GM21529 (cell line): ENCODE measurements around the gene SCFD2.
A peak's percentile ranks its signal among the peaks of the same experiment; 100 is the strongest.
"Not testable (repeated sequence)": the region's sequence is repeated elsewhere in the genome, so short reads cannot be mapped to it uniquely, and the experiment has no call there.

Source experiments
- ATAC-seq: cut with Tn5 transposase; IDR thresholded peaks from one replicate; pipeline ENCODE4 v1.9.1; 2021; ENCODE audit not compliant: unreplicated experiment

SCFD2 gene

GRCh38 chr4:53267026-53267425 is 98.8 kb downstream of the SCFD2 start:
- ATAC-seq, result no peak

GRCh38 chr4:53255986-53256385 is 109.9 kb downstream of the SCFD2 start:
- not testable (repeated sequence) for ATAC-seq

- no peak for ATAC-seq
Measured at GRCh38 chr4:53240573-53240972, 125.3 kb downstream of the SCFD2 start.

DNA sequence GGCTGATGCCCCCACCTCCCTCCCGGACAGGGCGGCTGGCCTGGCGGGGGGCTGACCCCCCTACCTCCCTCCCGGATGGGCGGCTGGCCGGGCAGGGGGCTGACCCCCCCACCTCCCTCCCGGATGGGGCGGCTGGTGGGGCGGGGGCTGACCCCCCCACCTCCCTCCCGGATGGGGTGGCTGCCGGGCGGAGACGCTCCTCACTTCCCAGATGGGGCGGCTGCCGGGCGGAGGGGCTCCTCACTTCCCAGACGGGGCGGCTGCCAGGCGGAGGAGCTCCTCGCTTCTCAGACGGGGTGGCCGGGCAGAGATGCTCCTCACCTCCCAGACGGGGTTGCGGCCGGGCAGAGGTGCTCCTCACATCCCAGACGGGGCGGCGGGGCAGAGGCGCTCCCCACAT is 127.5 kb downstream of the SCFD2 start:
- ATAC-seq, result not testable (repeated sequence)

DNA sequence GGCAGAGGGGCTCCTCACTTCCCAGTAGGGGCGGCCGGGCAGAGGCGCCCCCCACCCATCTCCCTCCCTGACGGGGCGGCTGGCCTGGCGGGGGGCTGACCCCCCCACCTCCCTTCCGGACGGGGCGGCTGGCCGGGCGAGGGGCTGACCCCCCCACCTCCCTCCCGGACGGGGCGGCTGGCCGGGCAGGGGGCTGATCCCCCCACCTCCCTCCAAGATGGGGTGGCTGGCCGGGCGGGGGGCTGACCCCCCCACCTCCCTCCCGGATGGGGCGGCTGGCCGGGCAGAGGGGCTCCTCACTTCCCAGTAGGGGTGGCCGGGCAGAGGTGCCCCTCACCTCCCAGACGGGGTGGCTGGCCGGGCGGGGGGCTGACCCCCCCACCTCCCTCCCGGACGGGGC is 128.1 kb downstream of the SCFD2 start:
- not testable (repeated sequence) for ATAC-seq

DNA sequence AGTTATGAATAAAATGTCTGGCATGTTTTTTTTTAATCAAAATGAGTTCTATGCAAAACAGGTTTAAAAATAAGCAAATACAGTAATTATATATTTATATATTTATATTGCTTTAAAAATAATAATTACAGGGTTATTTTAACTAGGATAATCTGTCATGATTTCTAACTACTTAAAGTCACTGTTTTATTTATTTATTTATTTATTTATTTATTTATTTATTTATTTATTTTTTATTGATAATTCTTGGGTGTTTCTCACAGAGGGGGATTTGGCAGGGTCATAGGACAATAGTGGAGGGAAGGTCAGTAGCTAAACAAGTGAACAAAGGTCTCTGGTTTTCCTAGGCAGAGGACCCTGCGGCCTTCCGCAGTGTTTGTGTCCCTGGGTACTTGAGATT is 129.2 kb downstream of the SCFD2 start:
- not testable (repeated sequence) for ATAC-seq

DNA sequence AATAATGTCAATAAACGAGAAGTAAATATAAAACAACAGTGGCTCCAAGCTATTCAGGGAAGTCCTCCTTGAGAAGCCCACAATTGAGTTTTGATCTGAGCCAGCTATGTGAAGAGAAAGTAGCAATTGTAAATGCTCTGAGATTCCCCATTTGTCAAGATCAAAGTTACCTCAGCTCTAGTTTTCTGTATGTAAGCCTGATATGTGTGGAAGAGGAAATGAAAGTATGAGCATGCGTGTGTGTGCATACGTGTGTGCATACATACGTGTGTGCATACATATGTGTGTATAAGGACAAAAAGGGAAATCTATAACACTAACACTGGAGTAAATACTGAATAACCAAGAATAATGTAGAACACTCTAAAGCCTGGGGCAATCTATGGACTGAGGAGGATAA is 130.3 kb downstream of the SCFD2 start:
- peak; percentile 82 for ATAC-seq

DNA sequence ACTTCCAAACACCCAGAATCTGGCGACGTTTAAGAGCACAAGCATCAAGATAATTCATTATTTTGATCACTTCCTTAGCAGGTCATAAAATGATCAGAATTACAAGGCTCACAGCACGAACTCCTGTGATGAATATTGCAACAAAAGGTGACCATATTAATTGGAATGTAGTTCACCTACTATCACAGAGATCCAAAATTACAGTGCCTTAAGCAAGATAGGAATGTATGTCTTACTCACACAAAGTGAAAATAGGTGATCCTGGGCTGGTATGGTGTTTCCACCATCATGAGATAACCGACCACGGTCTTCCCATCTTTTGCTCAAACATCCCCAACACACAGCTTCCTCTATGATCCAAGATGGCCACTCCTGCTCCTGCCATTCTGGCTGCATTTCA is 131.2 kb downstream of the SCFD2 start:
- ATAC-seq, result no peak

DNA sequence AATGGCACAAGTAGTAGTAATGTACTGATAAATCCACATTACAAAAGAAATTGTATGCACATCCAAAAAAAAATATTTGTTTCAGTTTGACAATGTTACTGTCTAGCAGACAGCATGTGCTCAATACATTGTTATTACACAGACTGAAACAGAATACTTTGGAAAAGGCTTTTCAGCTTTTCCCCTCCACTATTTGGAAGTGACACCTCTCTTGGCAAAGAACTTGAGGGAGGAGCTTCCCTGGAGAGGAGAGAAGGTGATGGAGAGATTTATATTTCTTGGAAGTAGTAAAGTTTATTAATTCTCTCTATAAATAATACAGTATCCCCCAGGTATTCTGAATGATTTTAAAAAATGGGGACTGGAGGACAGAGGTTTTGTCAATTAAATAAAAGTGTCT is 131.8 kb downstream of the SCFD2 start:
- ATAC-seq, result no peak

- no peak for ATAC-seq
Measured at GRCh38 chr4:53233114-53233795, 132.6 kb downstream of the SCFD2 start.

GRCh38 chr4:53232371-53232770 is 133.5 kb downstream of the SCFD2 start:
- no peak for ATAC-seq

DNA sequence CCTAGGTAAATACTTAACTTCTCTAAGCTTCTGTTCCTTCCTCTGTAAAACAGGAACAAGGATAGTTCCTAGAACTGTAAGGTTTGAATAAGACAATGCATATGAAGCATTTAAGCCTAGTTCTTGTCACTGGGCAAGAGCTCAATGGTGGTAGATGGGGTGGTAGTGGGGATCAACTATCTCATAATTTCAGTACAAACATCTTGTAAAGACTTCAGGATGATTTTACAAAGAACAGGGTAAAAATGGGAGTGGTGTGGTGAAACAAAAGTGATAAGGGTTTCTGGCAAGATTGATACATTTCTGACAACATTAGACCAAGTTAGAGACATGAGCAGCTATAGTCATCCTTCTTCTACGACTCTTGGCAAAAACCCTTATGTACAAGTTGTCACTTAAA is 137.8 kb downstream of the SCFD2 start:
- ATAC-seq, result no peak

GRCh38 chr4:53227451-53227850 is 138.4 kb downstream of the SCFD2 start:
- ATAC-seq, result no peak

- ATAC-seq, result no peak
Measured at GRCh38 chr4:53221832-53222480, 143.9 kb downstream of the SCFD2 start.

- ATAC-seq, result not testable (repeated sequence)
Measured at GRCh38 chr4:53219148-53219547, 146.7 kb downstream of the SCFD2 start.

DNA sequence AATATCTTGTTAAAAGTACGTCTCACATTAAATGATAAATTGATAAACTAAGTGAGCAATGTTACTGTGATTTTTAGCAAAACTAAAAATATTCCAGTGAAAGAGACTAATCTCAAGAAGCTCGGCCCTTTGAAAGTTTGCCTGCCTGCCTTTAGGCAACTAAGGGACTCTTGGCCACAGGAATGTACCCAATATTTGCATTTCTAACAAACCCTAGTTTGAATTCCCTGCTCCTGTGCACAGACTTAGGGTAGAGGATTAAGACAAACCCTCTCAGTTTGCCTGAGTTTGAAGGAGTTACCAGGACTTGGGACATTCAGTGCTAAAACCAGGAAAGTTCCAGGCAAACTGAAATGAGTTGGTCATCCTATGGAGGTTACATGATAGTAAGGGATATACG is 157.1 kb downstream of the SCFD2 start:
- no peak for ATAC-seq

GRCh38 chr4:53205970-53206369 is 159.9 kb downstream of the SCFD2 start:
- no peak for ATAC-seq

GRCh38 chr4:53199356-53199755 is 166.5 kb downstream of the SCFD2 start:
- no peak for ATAC-seq

- ATAC-seq, result no peak
Measured at GRCh38 chr4:53197772-53198142, 168.1 kb downstream of the SCFD2 start.

DNA sequence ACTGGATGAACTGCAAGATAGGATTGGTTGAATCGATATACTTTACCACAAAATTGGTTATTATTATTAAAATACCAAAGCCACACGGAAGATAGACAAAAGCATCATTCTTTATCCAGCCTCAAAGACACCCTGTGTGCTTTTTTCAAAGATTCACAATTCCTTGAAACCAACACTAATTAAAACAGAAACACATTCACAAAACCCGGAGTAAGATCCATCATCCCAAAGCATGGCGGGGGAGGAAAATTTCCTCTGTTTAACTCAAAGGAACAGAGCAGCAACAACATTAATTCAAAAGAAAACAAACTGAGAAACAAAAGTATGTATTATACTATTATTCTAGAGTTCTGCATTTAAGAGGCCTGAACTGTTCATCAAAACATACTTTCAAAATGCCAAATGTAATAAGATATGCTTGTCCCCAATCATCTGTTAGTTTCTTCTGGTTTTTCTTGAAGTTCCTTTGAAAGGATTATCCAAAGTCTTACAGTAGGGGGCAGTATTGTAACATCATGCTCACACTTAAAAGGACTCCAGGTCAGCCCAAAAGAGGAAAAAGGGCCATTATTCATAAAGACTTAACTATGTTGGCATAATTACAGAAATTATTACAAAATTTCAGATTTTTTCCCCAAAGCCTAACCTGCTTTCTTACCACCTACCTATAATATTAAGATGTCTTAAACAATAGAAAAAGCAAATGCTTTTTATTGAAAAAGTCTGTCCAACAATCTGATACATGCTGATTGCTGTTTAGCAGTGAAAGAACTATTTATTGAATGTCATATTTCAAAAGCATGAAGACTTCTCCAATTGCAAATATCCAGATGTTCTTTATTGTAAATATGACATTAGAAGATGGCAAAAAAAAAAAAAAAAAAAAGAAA is 168.7 kb downstream of the SCFD2 start:
- ATAC-seq, result peak; percentile 59

- ATAC-seq, result no peak
Measured at GRCh38 chr4:53195815-53196661, 169.8 kb downstream of the SCFD2 start.
